Natural killer cell treated with Interleukin-12 subunit alpha and Interleukin-12 subunit beta and Interleukin-15 and Interleukin-18, amount 100 ng/mL, for 72 hours (primary cell): ENCODE results near the gene SLC25A31. TPM values are rescaled to one million over a fixed set of nuclear protein-coding genes. Genes with fewer than 3 reads are reported as not detected.

ENCODE experiments used
- total RNA-seq, 2 donors: library from RNA; stranded (reverse); gene quantifications; one replicate each; pipeline ENCODE4 v1.2.3, GENCODE V29; 2022

SLC25A31 gene
- total RNA-seq, 2 donors from 2014 or later: not detected

Other genes with a start within 250 kb of the SLC25A31 start
- under 1 TPM; 0.50 to 0.81 TPM for gene INTU, start 97.4 kb upstream of the SLC25A31 start, total RNA-seq
- gene HSPA4L, start 51.9 kb downstream of the SLC25A31 start, total RNA-seq: 10 to 100 TPM; 10.4 to 10.5 TPM
- 10 to 100 TPM; 29.4 to 66.8 TPM for gene PLK4, start 150.5 kb downstream of the SLC25A31 start, total RNA-seq
- 10 to 100 TPM; 25.1 to 28.8 TPM for gene MFSD8, start 234.8 kb downstream of the SLC25A31 start, total RNA-seq
- 10 to 100 TPM; 21.1 to 25.1 TPM for gene ABHD18, start 235.0 kb downstream of the SLC25A31 start, total RNA-seq